Stimulated activated CD8-positive, alpha-beta memory T cell treated with anti-CD3 and anti-CD28 coated beads, Interleukin-2, amount 100 ng/mL, for 1 hour (primary cell): ENCODE data around the gene ARHGAP9.
"Not testable (repeated sequence)": the region's sequence is repeated elsewhere in the genome, so short reads cannot be mapped to it uniquely, and the experiment has no call there.

Source experiments
- DNase-seq, 2 donors: peaks; one replicate each; pipeline ENCODE4 v3.0.0-alpha.2; 2020; ENCODE audit warnings: low read depth in 2 of 2

ARHGAP9 gene

DNA sequence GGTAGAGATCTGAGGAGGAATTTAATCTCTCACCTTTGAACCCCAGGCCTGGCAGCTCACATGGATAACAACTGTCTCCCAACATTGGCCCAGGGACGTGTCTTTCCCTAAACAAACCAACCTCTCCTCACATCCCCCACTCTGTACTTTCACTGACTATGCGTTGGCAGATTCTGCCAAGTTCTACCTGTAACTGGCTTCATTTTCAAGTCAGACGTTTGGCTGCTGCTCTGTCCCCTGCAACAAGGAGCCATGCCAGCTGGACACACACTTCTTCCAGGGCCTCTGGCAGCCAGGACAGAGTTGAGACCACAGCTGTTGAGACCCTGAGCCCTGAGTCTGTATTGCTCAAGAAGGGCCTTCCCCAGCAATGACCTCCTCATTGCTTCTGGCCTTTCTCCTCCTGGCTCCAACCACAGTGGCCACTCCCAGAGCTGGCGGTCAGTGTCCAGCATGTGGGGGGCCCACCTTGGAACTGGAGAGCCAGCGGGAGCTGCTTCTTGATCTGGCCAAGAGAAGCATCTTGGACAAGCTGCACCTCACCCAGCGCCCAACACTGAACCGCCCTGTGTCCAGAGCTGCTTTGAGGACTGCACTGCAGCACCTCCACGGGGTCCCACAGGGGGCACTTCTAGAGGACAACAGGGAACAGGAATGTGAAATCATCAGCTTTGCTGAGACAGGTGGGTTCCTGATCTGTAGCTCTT, 45.0 kb downstream of the ARHGAP9 start, which contains the start of gene INHBC:
TSS of gene INHBC (plus strand) at position 268 of the 707 bp plus-strand sequence. CDS start at position 371, 103 bp downstream.
- DNase-seq: no peak

DNA sequence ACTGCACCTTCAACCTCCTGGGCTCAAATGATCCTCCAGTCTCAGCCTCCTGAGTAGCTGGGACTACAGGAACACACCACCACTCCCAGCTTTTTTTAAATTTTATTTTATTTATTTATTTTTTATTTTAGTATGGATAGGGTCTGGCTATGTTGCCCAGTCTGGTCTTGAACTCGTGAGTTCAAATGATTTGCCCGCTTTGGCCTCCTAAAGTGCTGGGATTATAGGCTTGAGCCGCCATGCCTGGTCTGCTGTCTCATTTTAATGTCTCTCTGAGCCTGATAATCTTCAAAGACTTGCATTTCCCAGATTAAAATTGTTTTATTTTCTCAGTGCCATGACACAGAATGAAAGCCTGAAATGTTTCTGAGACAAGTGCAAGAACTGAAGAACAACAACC, 46.3 kb downstream of the ARHGAP9 start:
- no peak for DNase-seq

DNA sequence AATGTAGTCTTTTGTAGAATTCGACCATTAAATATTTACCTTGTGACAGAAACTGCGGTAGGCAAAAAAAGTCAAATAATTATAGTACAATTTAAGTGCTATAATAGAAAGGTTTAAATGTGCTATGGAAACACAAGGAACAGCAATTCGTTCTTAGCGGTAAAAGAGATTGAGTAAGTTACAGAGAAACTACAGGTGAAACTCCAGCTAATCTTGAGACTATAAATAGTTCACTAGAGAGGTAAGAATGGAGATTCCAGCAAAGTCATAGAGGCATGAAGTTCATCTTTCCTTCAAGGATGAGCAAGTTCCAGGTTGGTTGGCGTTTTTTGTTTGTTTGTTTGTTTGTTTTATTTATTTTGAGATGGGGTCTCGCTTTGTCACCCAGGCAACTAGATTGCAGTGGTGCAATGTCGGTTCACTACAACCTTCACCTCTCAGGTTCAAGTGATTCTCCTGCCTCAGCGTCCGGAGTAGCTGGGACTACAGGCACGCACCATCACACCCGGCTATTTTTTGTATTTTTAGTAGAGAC, 47.9 kb downstream of the ARHGAP9 start:
- DNase-seq: no peak

DNA sequence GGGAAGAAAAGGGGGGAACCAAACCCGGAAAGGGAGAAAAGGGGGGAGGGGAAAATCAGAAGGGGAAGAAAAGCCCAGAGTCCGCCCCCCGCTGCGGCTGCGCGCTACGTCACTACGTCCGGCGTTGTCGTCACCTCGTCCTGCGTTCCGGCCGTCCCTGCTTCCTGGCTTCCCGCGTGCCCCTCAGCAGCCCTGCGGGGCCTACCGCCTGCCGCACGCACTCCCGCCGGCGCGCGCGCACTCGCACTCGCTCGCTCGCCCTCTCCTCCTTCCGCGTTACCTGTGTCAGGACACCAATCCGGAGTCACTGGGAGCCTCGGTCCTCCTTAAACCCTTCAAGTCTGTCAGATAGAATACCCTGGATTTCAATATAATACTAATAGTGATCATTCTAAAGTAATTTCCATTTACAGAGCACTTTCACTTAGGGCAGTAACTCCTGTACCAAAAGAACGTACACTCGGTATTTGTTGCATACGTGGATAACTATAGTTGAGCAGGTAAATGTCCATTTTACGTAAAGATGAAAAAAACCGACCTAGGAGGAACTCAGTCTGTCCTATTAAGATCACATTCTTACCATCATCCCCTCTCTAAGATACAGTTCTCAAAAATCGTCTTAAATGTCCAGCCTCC, 48.6 kb downstream of the ARHGAP9 start, which contains the start of gene R3HDM2:
TSS of gene R3HDM2 (minus strand) at position 113 of the 636 bp plus-strand sequence. CDS start 120,615 bp downstream, outside the sequence.
- peak; percentile 91 for DNase-seq

DNA sequence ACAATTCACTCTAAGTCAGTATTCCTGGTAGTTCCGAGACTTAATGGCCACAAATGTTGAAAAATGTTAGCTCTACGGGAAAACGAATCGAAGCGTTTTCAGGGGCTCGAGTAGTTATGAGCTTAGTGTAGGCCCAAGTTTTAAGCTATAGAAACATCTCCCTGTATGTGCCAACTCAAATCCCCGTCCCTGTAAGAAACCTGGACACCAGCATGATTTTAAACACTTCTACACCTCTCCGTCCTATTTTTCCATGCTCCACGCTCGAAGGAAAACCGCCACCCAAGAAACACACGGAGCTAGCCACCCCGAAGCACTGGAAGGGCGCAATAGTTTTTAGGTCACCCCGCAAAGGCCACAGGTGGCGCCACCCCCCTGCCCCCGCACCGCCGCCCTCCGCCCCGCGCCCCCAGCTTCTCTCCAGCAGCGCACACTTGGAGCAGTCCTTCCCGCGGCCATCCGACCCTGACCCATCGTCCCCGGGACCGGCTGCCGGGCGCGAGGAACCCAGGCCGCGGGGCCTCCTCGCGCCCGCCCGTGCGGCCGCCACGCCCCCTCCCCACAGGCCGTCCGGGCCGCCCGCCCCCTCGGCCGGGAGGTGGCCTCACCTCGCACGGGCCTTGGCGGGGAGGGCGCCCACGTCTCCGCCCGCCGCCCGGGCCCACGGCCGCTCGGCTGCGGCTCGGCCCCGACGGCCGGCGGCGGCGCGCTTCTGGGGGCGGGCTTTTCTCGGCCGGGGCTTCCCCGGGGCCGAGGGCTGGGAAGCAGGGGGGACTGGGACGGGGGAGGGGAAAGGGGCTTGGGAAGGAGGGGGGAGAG, 49.3 kb downstream of the ARHGAP9 start:
- DNase-seq: no peak

DNA sequence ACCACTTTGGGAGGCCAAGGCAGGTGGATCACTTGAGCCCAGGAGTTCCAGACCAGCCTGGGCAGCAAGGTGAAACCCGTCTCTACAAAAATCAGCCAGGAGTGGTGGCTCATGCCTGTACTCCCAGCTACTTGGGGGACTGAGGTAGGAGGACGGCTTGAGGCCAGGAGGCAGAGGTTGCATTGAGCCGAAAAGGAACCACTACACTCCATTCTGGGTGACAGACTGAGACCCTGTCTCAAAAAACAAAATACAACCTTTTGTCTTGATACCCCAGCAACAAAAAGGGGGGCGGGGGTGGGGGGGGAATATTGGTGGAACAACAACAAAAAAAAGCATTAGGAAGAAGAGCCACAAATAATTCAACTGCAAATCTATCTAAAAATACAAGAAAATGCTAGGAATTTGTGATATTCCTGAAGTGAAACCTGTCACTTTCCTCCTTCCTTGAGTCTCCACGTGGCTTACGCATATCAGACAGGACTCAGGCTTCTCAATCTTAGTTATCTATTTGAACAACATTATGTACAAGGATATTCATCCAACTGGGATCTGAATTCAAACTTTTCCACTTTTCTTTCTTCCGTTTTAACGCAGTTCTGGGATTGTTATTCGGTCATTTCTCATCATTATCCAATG, 50.1 kb downstream of the ARHGAP9 start:
- DNase-seq: no peak

DNA sequence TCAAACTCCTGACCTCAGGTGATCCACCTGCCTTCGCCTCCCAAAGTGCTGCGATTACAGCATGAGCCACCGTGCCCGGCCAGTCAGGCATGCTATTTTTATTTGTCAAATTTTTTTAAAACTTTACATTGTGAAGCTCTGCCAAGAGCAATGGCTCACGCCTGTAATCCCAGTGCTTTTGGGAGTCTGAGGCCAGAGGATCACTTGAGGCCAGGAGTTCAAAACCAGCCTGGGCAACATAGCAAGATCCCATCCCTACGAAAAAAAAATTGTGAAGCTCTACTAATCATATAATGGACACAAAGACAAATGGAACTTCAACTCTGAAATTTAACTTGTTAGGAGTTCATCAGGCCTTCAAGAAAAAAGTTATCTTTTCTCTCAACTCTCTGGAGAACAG, 50.7 kb downstream of the ARHGAP9 start:
- no peak for DNase-seq

DNA sequence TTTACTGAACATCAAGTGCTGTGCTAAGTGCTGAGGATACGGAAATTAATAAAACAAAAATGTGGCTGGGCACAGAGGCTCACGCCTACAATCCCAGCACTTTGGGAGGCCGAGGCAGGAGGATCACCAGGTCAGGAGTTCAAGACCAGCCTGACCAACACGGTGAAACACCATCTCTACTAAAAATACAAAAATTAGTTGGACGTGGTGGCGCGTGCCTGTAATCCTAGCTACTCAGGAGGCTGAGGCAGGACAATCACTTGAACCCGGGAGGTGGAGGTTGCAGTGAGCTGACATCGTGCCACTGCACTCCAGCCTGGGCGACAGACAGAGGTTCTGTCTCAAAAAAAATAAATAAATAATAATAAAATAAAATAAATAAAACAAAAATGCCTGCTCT, 52.7 kb downstream of the ARHGAP9 start:
- not testable (repeated sequence) for DNase-seq
